Measurements from ENCODE around the gene KDF1. TPM values are rescaled to one million over a fixed set of nuclear protein-coding genes. Genes with fewer than 3 reads are reported as not detected.

KDF1 gene
- total RNA-seq, 2 experiments from 2014 or later = not detected

GRCh38 chr1:26938004-26938658 lies 22.1 kb downstream of the KDF1 start:
- ChIA-PET POLR2A (interaction anchor here (1.0 kb wide), 1 partner anchor 10 kb away, joined by 3 read pairs; no protein-coding TSS in a partner anchor), CTCF (ENCODE audit: unreplicated experiment) (interaction anchor here (0.6 kb wide), 2 partner anchors 56 to 63 kb away, joined by 3 read pairs; no protein-coding TSS in a partner anchor)
- Histone ChIP-seq H3K36me3 (ENCODE audit: insufficient read depth, low read length) (peaks cover 82% of the 10 kb centered on the region), H3K9me2 (ENCODE audit: insufficient read depth, low read length) (no peaks in the 10 kb centered on the region), H2AFZ (ENCODE audit: low read length) (no peak overlapping the region), H3K79me2 (ENCODE audit: insufficient read depth, low read depth, low read length) (peaks cover 26% of the 10 kb centered on the region; the same call in 1 of the 2 replicates), H3K27ac (ENCODE audit: low read depth, low read length, poor library complexity, severe bottlenecking) (no peak overlapping the region), H3K9me3 (ENCODE audit: low read length) (no peaks in the 10 kb centered on the region), H3K4me3 (ENCODE audit: low read depth, low read length, poor library complexity, severe bottlenecking) (no peak overlapping the region), H4K20me1 (ENCODE audit: insufficient read depth, low read length) (no peaks in the 10 kb centered on the region), H3K4me2 (ENCODE audit: low read length) (no peak overlapping the region), H3K4me1 (ENCODE audit: insufficient read depth, low read length, poor library complexity, severe bottlenecking) (no peaks in the 10 kb centered on the region)
- no peak for TF ChIP-seq EZH2phosphoT487 (IDR thresholded peaks at IDR 0.05; ENCODE audit: borderline replicate concordance, low read depth, low read length)
- no peak for TF ChIP-seq CTCF (conservative IDR thresholded peaks at IDR 0.05; ENCODE audit: low read length)
- BruUV-seq (replicated peaks) = no TSS peak
- DNase-seq (ENCODE audit: low spot score) = no peak
- intact Hi-C loops (cut with micrococcal nuclease; ENCODE audit: unreplicated experiment) = no loop called here

- H3K4me3 ChIP-seq (ENCODE audit: low read depth, low read length, poor library complexity, severe bottlenecking) = no peak overlapping the region
- intact Hi-C loops (cut with micrococcal nuclease; ENCODE audit: unreplicated experiment) = no loop called here
- H4K20me1 ChIP-seq (ENCODE audit: insufficient read depth, low read length) = no peaks in the 10 kb centered on the region
- TF ChIP-seq EZH2phosphoT487 (IDR thresholded peaks at IDR 0.05; ENCODE audit: borderline replicate concordance, low read depth, low read length) = no peak
- TF ChIP-seq CTCF (conservative IDR thresholded peaks at IDR 0.05; ENCODE audit: low read length) = no peak
- no peak overlapping the region for H3K27ac ChIP-seq (ENCODE audit: low read depth, low read length, poor library complexity, severe bottlenecking)
- DNase-seq (ENCODE audit: low spot score) = no peak
- ChIA-PET CTCF (ENCODE audit: unreplicated experiment) (no interaction called here), POLR2A (interaction anchor here (0.6 kb wide), 1 partner anchor 83 kb away, joined by 3 read pairs; no protein-coding TSS in a partner anchor)
- no peak overlapping the region for H3K4me2 ChIP-seq (ENCODE audit: low read length)
- H3K79me2 ChIP-seq (ENCODE audit: insufficient read depth, low read depth, low read length) = peaks cover 39% of the 10 kb centered on the region; the same call in 1 of the 2 replicates
- peaks cover 80% of the 10 kb centered on the region for H3K36me3 ChIP-seq (ENCODE audit: insufficient read depth, low read length)
- peaks cover 12% of the 10 kb centered on the region for H3K4me1 ChIP-seq (ENCODE audit: insufficient read depth, low read length, poor library complexity, severe bottlenecking)
- H3K9me2 ChIP-seq (ENCODE audit: insufficient read depth, low read length) = no peaks in the 10 kb centered on the region
- no peak overlapping the region for H2AFZ ChIP-seq (ENCODE audit: low read length)
- TSS peak; percentile 18 for BruUV-seq (replicated peaks)
- H3K9me3 ChIP-seq (ENCODE audit: low read length) = no peaks in the 10 kb centered on the region
Observed at GRCh38 chr1:26936823-26937222, 23.4 kb downstream of the KDF1 start.

GRCh38 chr1:26932531-26932930 lies 27.7 kb downstream of the KDF1 start:
- H3K9me2 ChIP-seq (ENCODE audit: insufficient read depth, low read length) = no peaks in the 10 kb centered on the region
- H3K4me1 ChIP-seq (ENCODE audit: insufficient read depth, low read length, poor library complexity, severe bottlenecking) = peaks cover 12% of the 10 kb centered on the region
- peaks cover 83% of the 10 kb centered on the region for H3K36me3 ChIP-seq (ENCODE audit: insufficient read depth, low read length)
- intact Hi-C loops (cut with micrococcal nuclease; ENCODE audit: unreplicated experiment) = no loop called here
- no TSS peak for BruUV-seq (replicated peaks)
- peaks cover 65% of the 10 kb centered on the region; the same call in 1 of the 2 replicates for H3K79me2 ChIP-seq (ENCODE audit: insufficient read depth, low read depth, low read length)
- peak; percentile 72 for DNase-seq (ENCODE audit: low spot score)
- ChIA-PET CTCF (ENCODE audit: unreplicated experiment) (no interaction called here), POLR2A (interaction anchor here (0.7 kb wide), 1 partner anchor 77 kb away, joined by 3 read pairs; no protein-coding TSS in a partner anchor)
- H3K27ac ChIP-seq (ENCODE audit: low read depth, low read length, poor library complexity, severe bottlenecking) = peak overlapping the region; percentile 55
- TF ChIP-seq EZH2phosphoT487 (IDR thresholded peaks at IDR 0.05; ENCODE audit: borderline replicate concordance, low read depth, low read length) = no peak
- no peak for TF ChIP-seq CTCF (conservative IDR thresholded peaks at IDR 0.05; ENCODE audit: low read length)
- no peak overlapping the region for H2AFZ ChIP-seq (ENCODE audit: low read length)
- peak overlapping the region; percentile 55; the same call in 1 of the 2 replicates for H3K4me2 ChIP-seq (ENCODE audit: low read length)
- no peaks in the 10 kb centered on the region for H4K20me1 ChIP-seq (ENCODE audit: insufficient read depth, low read length)
- H3K9me3 ChIP-seq (ENCODE audit: low read length) = no peaks in the 10 kb centered on the region
- no peak overlapping the region for H3K4me3 ChIP-seq (ENCODE audit: low read depth, low read length, poor library complexity, severe bottlenecking)
